Adrenal gland (tissue), 12 donors: ENCODE results near the gene DYSF. TPM values are rescaled to one million over a fixed set of nuclear protein-coding genes. Genes with fewer than 3 reads are reported as not detected.

Source experiments
- DNase-seq, 7 donors: peaks; one replicate each; pipeline ENCODE4 v3.0.0-alpha.2; 2019 to 2020
- H3K27ac ChIP-seq, 5 donors: fragments of 200-600 bp; sonication (generic) in 4 of 5; 1 replicate in 3 of 5; 2 replicates in 2 of 5; pipeline versions ENCODE4 v1.5.1 to v1.8.0; 2016 to 2020; ENCODE audit warnings: mild to moderate bottlenecking in 1 of 5
- H3K27me3 ChIP-seq: fragments of 200-600 bp; 2 replicates; pipeline ENCODE4 v1.8.0; 2021
- H3K36me3 ChIP-seq, 2 donors: fragments of 200-600 bp; replicated peaks in 1 of 2; 1 replicate in 1 of 2; 2 replicates in 1 of 2; pipeline versions ENCODE4 v1.5.1 to v1.8.0; 2018 to 2022
- H3K4me1 ChIP-seq, 2 donors: fragments of 200-600 bp; replicated peaks in 1 of 2; 1 replicate in 1 of 2; 2 replicates in 1 of 2; pipeline versions ENCODE4 v1.5.1 to v1.8.0; 2018 to 2021
- H3K4me3 ChIP-seq, 4 donors: fragments of 200-600 bp; sonication (generic) in 3 of 4; one replicate each; pipeline ENCODE4 v1.5.1; 2016 to 2018
- H3K9me3 ChIP-seq, 3 donors: fragments of 200-600 bp; sonication (generic) in 1 of 3; replicated peaks in 1 of 3; 1 replicate in 2 of 3; 2 replicates in 1 of 3; pipeline versions ENCODE4 v1.5.1 to v1.8.0; 2016 to 2021
- POLR2A ChIP-seq, 2 donors: fragments of 450-650 bp; IDR thresholded peaks; one replicate each; pipeline ENCODE4 v1.6.1; 2017; ENCODE audit warnings: antibody characterized with exemption in 2 of 2, mild to moderate bottlenecking in 2 of 2, moderate library complexity in 1 of 2
- WGBS, 4 donors: extraction: QIAGEN DNeasy Blood & Tissue Kit in 2 of 4; methylation state at CpG; one replicate each; pipeline versions ENCODE4 v1.1.5 to v1.1.7; 2013 to 2017; 5-methylcytosine and 5-hydroxymethylcytosine counted together
- intact Hi-C, 2 donors: fragments of 100-400 bp; cut with DNase I; formaldehyde crosslinking; loops; one replicate each; pipeline versions ENCODE4 v1.14.1 to v1.15.0; 2022 to 2023
- polyA plus RNA-seq, 3 donors: library from polyadenylated mRNA; stranded (reverse); fragments of 200-250 nt in 2 of 3; fragments of 350-450 nt in 1 of 3; fragmentation: Illumina TruSeq in 1 of 3; extraction: RNeasy Lipid Tissue Mini Kit (QIAGEN cat#74804) in 1 of 3; gene quantifications; one replicate each; pipeline ENCODE4 v1.2.3, GENCODE V29; 2013 to 2014
- total RNA-seq, 9 donors: library from RNA; depleted of rRNA in 4 of 9; stranded (reverse); fragments of >200 nt in 4 of 9; fragments of 120-200 nt in 1 of 9; fragmentation: NEBNext Ultra II Directional in 1 of 9; extraction: Animal tissue kit (Norgen Biotek cat#: 25700) in 1 of 9; gene quantifications; one replicate each; pipeline versions ENCODE4 v1.1.0 to v1.2.4, GENCODE V29; 2013 to 2023
- TF ChIP-seq, protein P1 (sequence below), 6 experiments: fragments of 450-650 bp in 4 of 6; fragments of 200-600 bp in 2 of 6; sonication (generic) in 1 of 6; IDR thresholded peaks; 1 replicate in 5 of 6; 2 replicates in 1 of 6; pipeline versions ENCODE4 v1.5.1 to v1.8.0; 2016 to 2021; ENCODE audit warnings: antibody characterized with exemption in 6 of 6, mild to moderate bottlenecking in 2 of 6, moderate library complexity in 1 of 6
- donor health status: healthy with polysubstance abuse.
- donor health status: Bipolar disorder and iron deficiency.
- donor health status: DM: yes; HTN: yes; CAD: no.
- donor health status: DM: no; HTN: no; CAD: no.
- donor health status: DM: no; HTN: no; CAD: no.
- donor health status: DM: yes; HTN: yes; CAD: no.

Gene DYSF
- total and polyA plus RNA-seq, 12 donors, result 3.2 to 22.4 (median 15.3) TPM

DNA sequence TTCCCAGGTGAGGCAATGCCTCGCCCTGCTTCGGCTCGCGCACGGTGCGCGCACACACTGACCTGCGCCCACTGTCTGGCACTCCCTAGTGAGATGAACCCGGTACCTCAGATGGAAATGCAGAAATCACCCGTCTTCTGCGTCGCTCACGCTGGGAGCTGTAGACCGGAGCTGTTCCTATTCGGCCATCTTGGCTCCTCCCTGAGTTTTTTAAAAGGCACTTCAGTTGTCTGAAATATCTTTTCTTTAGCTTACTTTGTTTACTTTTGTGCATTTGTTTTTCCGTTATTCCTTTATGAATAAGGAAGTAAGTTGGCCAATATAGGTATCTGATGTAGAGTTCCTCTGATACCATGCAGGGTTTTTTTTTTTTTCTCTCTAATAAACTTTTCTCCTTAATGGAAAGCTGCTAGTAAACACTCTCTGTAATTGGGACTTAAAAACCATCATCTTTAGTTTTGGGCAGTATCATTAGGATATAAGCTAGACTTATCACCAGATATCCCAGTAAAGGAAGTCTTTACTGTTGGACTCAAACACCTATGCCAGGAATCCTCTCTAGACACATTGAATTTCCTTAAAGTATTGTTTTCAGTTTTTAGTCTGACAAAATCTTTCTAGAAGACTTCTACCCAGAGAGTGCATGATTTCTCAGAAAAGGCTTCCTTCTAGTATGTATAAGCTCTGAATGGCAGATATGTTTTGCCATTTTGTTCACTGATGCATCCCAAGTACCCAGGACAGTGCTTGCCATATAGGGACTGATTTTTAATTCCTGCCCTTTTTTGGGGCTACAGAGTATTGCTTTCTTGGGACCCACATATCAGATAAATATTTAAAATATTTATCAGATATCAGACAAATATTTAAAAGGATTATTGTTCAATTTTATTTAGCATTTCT, 35.8 kb upstream of the DYSF start:
- Histone ChIP-seq H3K27ac (peak overlapping the region in 2 of 5 donors; percentile 5 to 9), H3K4me3 (no peak overlapping the region)

DNA sequence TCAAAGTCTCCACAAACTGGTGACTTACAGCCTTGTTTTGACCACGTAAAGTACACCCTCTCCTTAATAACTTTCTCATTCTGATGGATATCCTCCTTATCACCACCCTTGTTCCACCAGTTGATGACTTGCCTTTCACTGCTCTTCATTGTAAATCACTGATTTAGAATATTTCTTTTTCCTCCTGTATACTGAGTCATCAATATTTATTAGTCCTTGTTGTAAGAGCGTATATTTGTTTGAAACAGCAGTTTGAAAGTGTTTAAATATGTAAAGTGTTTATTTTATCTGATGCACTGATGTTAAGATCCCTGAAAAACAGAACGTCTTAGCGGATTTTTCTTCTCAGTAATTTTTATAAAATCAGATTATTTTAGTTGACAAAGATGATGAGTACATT, 34.2 kb upstream of the DYSF start:
- Histone ChIP-seq H3K9me3 (no peaks in the 10 kb centered on the region), H3K4me1 (peaks cover under 1 to 18% of the 10 kb centered on the region in 2 donors), H3K27ac (no peak overlapping the region), H3K27me3 (no peaks in the 10 kb centered on the region), H3K36me3 (peaks cover 0 to 14% of the 10 kb centered on the region in 2 donors), H3K4me3 (no peak overlapping the region)
- 89 to 90% (median 90%) methylated on average over 4 of the region's 4 CpGs for WGBS, 4 donors
- TF ChIP-seq POLR2A (IDR thresholded peaks at IDR 0.05), result no peak
- TF ChIP-seq, protein P1, sequence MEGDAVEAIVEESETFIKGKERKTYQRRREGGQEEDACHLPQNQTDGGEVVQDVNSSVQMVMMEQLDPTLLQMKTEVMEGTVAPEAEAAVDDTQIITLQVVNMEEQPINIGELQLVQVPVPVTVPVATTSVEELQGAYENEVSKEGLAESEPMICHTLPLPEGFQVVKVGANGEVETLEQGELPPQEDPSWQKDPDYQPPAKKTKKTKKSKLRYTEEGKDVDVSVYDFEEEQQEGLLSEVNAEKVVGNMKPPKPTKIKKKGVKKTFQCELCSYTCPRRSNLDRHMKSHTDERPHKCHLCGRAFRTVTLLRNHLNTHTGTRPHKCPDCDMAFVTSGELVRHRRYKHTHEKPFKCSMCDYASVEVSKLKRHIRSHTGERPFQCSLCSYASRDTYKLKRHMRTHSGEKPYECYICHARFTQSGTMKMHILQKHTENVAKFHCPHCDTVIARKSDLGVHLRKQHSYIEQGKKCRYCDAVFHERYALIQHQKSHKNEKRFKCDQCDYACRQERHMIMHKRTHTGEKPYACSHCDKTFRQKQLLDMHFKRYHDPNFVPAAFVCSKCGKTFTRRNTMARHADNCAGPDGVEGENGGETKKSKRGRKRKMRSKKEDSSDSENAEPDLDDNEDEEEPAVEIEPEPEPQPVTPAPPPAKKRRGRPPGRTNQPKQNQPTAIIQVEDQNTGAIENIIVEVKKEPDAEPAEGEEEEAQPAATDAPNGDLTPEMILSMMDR (IDR thresholded peaks at IDR 0.05), result no peak
- intact Hi-C loops, result no loop called here
- DNase-seq, result no peak

More for the DNA sequence above, 35.8 kb upstream of the DYSF start:
- Histone ChIP-seq H3K9me3 (no peaks in the 10 kb centered on the region), H3K27me3 (no peaks in the 10 kb centered on the region), H3K36me3 (peaks cover 0 to 3% of the 10 kb centered on the region in 2 donors), H3K4me1 (peaks cover 0 to 18% of the 10 kb centered on the region in 2 donors)
- WGBS, 4 donors, result 23 to 54% (median 38%) methylated on average over 7 to 8 of the region's 16 CpGs
- no peak for DNase-seq
- intact Hi-C loops, result no loop called here
- no peak for TF ChIP-seq POLR2A (IDR thresholded peaks at IDR 0.05)
- TF ChIP-seq, protein P1 (IDR thresholded peaks at IDR 0.05), result no peak

GRCh38 chr2:71419976-71420375, 33.4 kb upstream of the DYSF start:
- no peaks in the 10 kb centered on the region for H3K9me3 ChIP-seq
- WGBS, 4 donors, result 68 to 86% (median 82%) methylated on average over 1 of the region's 1 CpG
- no peak overlapping the region for H3K4me3 ChIP-seq
- no peak for DNase-seq
- H3K36me3 ChIP-seq, result peaks cover 0 to 14% of the 10 kb centered on the region in 2 donors
- no peaks in the 10 kb centered on the region for H3K27me3 ChIP-seq
- intact Hi-C loops, result no loop called here
- TF ChIP-seq, protein P1 (IDR thresholded peaks at IDR 0.05), result no peak
- no peak for TF ChIP-seq POLR2A (IDR thresholded peaks at IDR 0.05)
- H3K27ac ChIP-seq, result no peak overlapping the region
- peaks cover 6 to 26% of the 10 kb centered on the region in 2 donors for H3K4me1 ChIP-seq

DNA sequence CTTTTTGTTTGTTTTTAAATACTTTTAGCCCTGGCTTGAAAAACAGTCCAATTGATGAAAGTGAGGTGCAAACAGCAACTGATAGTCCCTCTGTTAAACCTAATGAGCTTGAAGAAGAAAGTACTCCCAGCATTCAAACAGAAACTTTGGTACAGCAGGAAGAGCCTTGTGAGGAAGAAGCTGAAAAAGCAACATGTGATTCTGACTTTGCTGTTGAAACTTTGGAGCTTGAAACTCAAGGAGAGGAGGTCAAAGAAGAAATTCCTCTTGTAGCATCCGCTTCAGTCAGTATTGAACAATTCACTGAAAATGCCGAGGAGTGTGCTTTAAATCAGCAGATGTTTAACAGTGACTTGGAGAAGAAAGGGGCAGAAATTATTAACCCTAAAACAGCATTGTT, 30.6 kb upstream of the DYSF start:
- peaks cover 6 to 22% of the 10 kb centered on the region in 2 donors for H3K4me1 ChIP-seq
- H3K9me3 ChIP-seq, result no peaks in the 10 kb centered on the region
- DNase-seq, result no peak
- no peak overlapping the region for H3K27ac ChIP-seq
- H3K36me3 ChIP-seq, result peaks cover 0 to 30% of the 10 kb centered on the region in 2 donors
- no peaks in the 10 kb centered on the region for H3K27me3 ChIP-seq
- TF ChIP-seq POLR2A (IDR thresholded peaks at IDR 0.05), result no peak
- TF ChIP-seq, protein P1 (IDR thresholded peaks at IDR 0.05), result no peak
- intact Hi-C loops, result no loop called here
- no peak overlapping the region for H3K4me3 ChIP-seq
- WGBS, 4 donors, result 71 to 84% (median 78%) methylated on average over 2 of the region's 2 CpGs
